Colonic mucosa (tissue), 4 donors: Measurements from ENCODE around the gene SLIT2. TPM values are rescaled to one million over a fixed set of nuclear protein-coding genes. Genes with fewer than 3 reads are reported as not detected.

ENCODE experiments used
- DNase-seq: peaks from one replicate; pipeline ENCODE4 v3.0.0-alpha.2; 2020
- H3K27ac ChIP-seq: fragments of 200-600 bp; one replicate; pipeline ENCODE4 v1.8.0; 2021
- H3K27me3 ChIP-seq: fragments of 200-600 bp; one replicate; pipeline ENCODE4 v1.8.0; 2021
- H3K36me3 ChIP-seq: fragments of 200-600 bp; one replicate; pipeline ENCODE4 v1.8.0; 2021
- H3K4me1 ChIP-seq: fragments of 200-600 bp; one replicate; pipeline ENCODE4 v1.8.0; 2021; ENCODE audit warnings: mild to moderate bottlenecking
- H3K4me3 ChIP-seq: fragments of 200-600 bp; one replicate; pipeline ENCODE4 v1.8.0; 2021
- H3K9ac ChIP-seq, 2 donors: one replicate each; pipeline ENCODE4 v1.7.0; 2013; ENCODE audit warnings: control low read depth in 2 of 2, low read depth in 2 of 2, low read length in 2 of 2
- H3K9me3 ChIP-seq: fragments of 200-600 bp; one replicate; pipeline ENCODE4 v1.8.0; 2021
- CTCF ChIP-seq: fragments of 200-600 bp; IDR thresholded peaks from one replicate; pipeline ENCODE4 v1.8.0; 2022; ENCODE audit warnings: antibody characterized with exemption, mild to moderate bottlenecking
- intact Hi-C: fragments of 100-400 bp; cut with DNase I; formaldehyde crosslinking; loops from one replicate; pipeline ENCODE4 v1.14.1; 2022
- total RNA-seq, 2 donors: library from RNA; stranded (reverse); fragmentation: NEBNext Ultra II Directional in 1 of 2; extraction: Animal tissue kit (Norgen Biotek cat#: 25700) in 1 of 2; gene quantifications; one replicate each; pipeline ENCODE4 v1.2.1, GENCODE V29; 2021
- donor health status: healthy.
- donor health status: DM: no; HTN: no; CAD: no.
- donor health status: DM: no; HTN: no; CAD: no.

SLIT2 gene, protein sequence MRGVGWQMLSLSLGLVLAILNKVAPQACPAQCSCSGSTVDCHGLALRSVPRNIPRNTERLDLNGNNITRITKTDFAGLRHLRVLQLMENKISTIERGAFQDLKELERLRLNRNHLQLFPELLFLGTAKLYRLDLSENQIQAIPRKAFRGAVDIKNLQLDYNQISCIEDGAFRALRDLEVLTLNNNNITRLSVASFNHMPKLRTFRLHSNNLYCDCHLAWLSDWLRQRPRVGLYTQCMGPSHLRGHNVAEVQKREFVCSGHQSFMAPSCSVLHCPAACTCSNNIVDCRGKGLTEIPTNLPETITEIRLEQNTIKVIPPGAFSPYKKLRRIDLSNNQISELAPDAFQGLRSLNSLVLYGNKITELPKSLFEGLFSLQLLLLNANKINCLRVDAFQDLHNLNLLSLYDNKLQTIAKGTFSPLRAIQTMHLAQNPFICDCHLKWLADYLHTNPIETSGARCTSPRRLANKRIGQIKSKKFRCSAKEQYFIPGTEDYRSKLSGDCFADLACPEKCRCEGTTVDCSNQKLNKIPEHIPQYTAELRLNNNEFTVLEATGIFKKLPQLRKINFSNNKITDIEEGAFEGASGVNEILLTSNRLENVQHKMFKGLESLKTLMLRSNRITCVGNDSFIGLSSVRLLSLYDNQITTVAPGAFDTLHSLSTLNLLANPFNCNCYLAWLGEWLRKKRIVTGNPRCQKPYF (N-terminal part only)
- 1 to 10 TPM; 2.0 to 4.4 TPM for total RNA-seq

DNA sequence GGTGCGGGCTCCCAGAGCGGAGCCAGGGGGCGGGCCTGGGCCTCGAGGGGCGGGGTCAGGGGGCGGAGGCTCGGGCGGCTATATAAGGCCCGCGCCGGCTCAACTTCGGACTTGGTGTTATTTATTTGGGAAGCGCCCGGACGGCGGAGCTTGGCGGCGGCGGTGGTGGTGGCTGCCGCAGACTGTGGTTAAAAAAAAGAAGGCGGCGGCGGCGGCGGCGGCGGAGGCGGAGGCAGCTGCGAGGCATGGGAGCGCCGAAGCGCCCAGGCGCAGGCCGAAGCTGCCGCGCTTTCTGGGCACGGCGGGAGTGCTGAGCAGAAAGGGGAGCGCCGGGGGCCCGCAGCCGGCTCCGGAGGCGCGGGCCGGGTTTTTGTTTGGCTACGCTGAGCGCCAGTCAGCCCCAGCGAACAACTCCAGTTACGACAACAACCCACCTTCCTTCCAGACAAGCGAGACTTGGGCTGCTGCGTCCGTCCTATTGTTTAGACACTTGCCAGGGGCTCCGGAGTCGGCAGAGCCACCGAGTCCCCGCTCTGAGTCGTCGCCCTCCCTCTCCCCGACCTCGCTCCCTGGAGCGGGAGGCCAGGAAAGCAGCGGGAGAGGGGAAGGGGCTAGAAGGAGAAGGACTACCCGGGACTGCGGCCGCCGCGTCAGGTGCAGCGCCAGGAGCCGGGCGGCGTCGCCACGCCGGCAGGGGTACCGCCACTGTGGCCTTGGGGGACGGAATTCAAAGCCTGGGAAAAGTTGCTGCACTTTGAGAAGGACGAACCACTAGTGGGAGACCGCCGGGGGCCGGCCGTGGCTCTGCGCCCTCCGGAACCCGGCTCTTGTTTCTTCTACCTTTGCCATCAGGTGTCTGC lies at the start of gene SLIT2:
Gene SLIT2, plus strand, starts transcription at position 110 of the 860 bp plus-strand sequence. CDS start 1,911 bp downstream, outside the sequence.
- Histone ChIP-seq H3K9me3 (no peaks in the 10 kb centered on the region), H3K27ac (no peak within 1 kb of the TSS), H3K36me3 (no peaks in the 10 kb centered on the region), H3K4me3 (peak within 1 kb of the TSS; percentile 51), H3K9ac (peak within 1 kb of the TSS; percentile 40 to 62), H3K27me3 (peaks cover 35% of the 10 kb centered on the region), H3K4me1 (peaks cover 7% of the 10 kb centered on the region)
- intact Hi-C loops: loop anchor here (10.0 kb wide), 1 partner anchor 1027 kb away; no protein-coding TSS in a partner anchor
- TF ChIP-seq CTCF: no peak
- peak; percentile 80 for DNase-seq

- H3K27me3 ChIP-seq: no peaks in the 10 kb centered on the region
- DNase-seq: no peak
- no peaks in the 10 kb centered on the region for H3K9me3 ChIP-seq
- no peaks in the 10 kb centered on the region for H3K36me3 ChIP-seq
- intact Hi-C loops: no loop called here
- H3K4me3 ChIP-seq: no peak overlapping the region
- H3K9ac ChIP-seq: no peak overlapping the region
- TF ChIP-seq CTCF: no peak
- no peak overlapping the region for H3K27ac ChIP-seq
- H3K4me1 ChIP-seq: no peaks in the 10 kb centered on the region
Measured at GRCh38 chr4:20203508-20203907, 48.2 kb upstream of the SLIT2 start.

- DNase-seq: no peak
- Histone ChIP-seq H3K9ac (no peak overlapping the region), H3K36me3 (no peaks in the 10 kb centered on the region), H3K9me3 (no peaks in the 10 kb centered on the region), H3K4me3 (no peak overlapping the region), H3K27me3 (no peaks in the 10 kb centered on the region), H3K4me1 (no peaks in the 10 kb centered on the region), H3K27ac (no peak overlapping the region)
- TF ChIP-seq CTCF: no peak
- intact Hi-C loops: no loop called here
Measured at GRCh38 chr4:20217521-20217920, 34.2 kb upstream of the SLIT2 start.

DNA sequence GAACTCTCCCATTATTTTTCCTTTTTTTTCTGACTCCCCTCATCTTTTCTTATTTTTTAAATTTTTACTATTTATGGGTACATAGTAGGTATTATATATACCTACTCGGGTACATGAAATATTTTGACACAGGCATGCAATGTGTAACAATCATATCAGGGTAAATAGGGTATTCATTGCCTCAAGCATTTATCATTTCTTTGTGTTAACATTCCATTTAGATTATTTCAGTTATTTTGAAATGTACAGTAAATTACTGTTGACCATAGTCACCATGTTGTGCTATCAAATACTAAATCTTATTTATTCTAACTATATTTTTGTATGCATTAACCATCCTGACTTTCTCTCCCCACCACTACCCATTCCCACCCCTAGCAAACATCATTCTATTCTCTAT lies 33.8 kb upstream of the SLIT2 start:
- no peak overlapping the region for H3K4me3 ChIP-seq
- TF ChIP-seq CTCF: no peak
- no peaks in the 10 kb centered on the region for H3K4me1 ChIP-seq
- H3K36me3 ChIP-seq: no peaks in the 10 kb centered on the region
- no peaks in the 10 kb centered on the region for H3K9me3 ChIP-seq
- H3K27me3 ChIP-seq: no peaks in the 10 kb centered on the region
- H3K27ac ChIP-seq: no peak overlapping the region
- intact Hi-C loops: no loop called here
- H3K9ac ChIP-seq: no peak overlapping the region
- no peak for DNase-seq

- Histone ChIP-seq H3K27me3 (no peaks in the 10 kb centered on the region), H3K9ac (no peak overlapping the region), H3K27ac (no peak overlapping the region), H3K4me3 (no peak overlapping the region), H3K4me1 (no peaks in the 10 kb centered on the region), H3K36me3 (no peaks in the 10 kb centered on the region), H3K9me3 (no peaks in the 10 kb centered on the region)
- intact Hi-C loops: no loop called here
- DNase-seq: no peak
- no peak for TF ChIP-seq CTCF
Measured at GRCh38 chr4:20219521-20219920, 32.2 kb upstream of the SLIT2 start.
